Anterior cingulate cortex (tissue), 58 donors: ENCODE measurements around the gene PHYHIPL.

ENCODE experiments used
- DNase-seq, 58 donors: peaks; one replicate each; lab custom pipeline; 2025; lab: John Stamatoyannopoulos, UW

The PHYHIPL gene

DNA sequence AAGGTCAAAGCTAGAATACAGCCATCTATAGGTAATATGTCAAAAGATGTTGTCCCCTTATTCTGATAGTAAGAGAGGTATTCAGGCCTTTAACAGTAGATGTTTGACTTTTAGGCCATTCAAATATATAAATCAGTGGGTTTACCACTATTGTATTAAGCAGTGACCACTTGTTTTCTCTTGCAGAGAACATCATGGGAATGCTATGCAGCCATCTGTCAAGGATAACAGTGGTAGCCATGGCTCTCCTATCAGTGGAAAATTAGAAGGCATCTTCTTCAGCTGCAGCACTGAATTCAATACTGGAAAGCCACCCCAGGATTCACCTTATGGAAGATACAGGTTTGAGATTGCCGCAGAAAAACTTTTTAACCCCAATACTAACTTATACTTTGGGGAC lies 68.4 kb downstream of the PHYHIPL start:
- no peak for DNase-seq

DNA sequence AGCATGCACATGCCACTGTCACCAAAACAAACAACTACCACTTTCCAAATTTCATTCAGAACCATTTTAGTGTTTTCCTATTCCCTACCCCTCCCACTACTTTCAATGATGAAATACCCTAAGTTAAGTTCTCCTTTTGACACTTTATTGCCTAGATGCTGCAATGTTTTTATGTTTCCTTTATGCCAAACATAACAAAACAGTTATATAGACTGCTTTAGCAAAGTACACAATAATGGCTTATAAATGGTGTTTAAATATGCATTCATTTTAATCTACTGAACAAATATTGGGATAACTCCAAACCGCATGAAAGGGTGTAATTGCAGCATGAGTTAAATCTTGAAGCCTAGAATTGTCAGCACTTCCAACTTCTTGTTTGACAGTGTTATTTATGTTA lies 69.2 kb downstream of the PHYHIPL start:
- DNase-seq: no peak

DNA sequence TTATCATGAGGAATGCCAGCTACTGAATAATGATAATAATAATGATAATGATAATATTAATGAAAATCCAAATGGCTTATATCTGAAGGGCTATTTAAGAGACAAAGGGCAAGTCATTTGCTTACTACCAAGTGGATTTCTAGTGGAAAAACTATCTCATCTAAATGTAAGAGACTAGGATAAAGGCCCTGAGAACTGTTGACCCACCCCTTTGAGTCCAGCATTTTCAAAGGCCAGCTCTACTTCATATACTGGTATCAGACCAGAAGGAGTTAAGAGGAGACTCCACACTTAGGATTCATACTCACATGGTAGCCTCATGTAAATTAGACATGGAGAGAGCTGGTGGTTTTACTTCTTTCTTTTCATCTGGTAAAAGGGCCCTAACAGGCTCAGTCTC lies 76.0 kb downstream of the PHYHIPL start:
- DNase-seq: no peak

DNA sequence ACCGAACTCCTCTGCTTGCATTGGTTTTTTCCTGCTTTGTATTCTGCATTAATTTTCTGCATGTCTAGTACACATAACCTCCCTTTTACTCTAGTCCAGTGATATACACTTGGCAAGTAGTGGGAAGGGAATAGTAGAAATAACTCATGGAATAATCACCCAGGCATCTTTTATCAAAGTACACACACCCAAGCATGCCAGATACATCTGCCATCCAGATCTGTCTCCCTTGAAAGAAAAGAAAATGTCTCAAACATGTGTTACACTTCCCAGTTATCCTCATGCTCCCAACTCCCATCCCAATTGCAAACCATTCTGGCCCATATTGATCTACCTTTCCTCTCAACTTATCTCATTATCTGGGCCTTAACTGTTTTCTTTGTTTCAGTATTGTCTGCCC lies 79.0 kb downstream of the PHYHIPL start:
- no peak for DNase-seq

DNA sequence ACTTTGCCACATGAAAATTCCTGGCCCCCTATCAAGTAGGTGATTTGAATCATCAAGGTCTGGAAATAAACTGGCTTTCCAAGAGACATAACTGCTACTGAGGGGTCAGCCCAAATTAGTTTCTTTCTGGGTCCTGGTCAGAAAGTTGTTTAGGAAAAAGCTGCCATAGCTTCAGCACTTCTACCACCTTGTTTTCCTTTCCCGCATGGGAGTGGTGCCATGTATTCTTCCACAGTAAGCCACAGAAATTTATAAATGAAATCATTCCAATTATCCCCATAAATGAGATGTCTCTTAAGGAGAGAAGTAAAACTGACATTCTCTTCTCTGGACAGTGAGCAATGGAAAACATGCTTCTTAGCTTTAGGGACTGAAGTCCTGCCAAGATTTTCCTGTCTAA lies 80.8 kb downstream of the PHYHIPL start:
- DNase-seq: no peak

DNA sequence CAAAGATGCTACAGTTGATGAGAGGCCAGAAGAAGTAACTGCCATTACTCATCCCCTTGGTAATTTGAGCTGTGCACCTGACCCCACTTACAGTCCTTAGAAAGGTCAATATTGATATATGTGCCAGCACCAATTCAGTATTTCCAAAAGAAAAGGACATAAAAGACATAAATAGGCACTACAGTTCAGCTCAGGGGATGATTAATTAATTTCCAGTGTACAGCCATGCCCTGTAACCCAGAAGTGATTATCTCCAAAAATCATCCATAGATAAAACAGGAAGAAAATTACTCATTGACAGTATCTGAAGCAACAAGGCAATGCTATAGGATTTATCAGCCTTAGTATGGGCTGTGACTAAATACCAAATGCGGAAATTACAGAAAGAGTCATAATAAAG lies 82.4 kb downstream of the PHYHIPL start:
- DNase-seq: no peak

DNA sequence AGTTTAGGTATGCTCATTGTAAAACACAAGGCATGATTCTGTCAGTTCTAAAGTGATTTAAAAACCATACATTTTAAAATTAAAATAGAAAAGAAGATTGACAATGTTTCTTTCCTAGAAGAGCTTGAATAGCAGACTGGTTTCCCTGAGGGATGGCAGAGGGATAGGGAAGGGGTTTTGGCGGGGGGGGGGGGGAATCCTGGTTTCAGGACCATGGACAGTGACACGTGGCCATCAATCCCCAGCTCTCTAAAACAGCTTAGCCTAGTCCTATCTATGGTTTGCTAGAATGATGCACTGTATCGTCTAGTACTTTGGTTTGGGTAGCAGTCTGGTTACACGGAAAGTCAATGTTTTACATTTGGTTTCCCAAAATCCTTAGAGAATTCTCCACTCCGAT lies 88.7 kb downstream of the PHYHIPL start:
- no peak for DNase-seq

DNA sequence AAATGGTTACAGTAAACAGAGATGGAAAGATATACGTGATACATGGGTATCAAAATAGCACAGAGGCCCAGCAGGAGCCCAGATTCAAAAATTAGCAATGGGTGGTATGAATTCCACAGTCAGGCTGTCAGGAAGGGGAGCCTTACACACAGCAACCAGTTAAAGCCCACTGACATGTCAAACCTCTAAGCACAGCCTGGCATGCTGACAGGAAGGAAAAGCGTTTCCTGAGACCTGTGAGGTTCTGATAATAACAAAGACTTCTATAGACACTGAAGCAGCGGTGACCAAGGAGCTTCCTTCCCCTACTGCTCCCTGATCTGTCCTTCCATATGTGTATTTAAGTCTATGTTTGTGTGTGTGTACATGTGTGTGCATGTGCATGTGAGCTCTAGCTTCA lies 89.9 kb downstream of the PHYHIPL start:
- DNase-seq: no peak

DNA sequence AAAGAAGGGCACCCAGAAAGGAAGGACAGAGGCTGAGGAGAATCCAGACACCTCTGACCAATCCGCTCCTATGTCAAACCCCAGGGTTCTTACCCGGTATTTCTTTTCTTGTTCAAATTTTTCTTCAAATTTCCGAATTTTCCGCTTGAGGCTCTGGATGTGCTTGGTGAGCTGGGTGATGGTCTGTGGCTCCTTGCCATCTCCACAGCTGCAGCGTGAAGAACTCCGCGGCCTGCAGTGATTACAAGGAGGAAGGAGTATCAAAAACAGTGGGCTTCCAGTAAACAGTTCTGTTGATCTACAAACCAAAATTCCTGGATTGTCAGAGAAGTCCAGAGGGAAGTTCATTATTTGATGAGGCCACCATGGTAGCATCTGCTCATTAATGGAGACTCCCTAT lies 92.0 kb downstream of the PHYHIPL start:
- no peak for DNase-seq

DNA sequence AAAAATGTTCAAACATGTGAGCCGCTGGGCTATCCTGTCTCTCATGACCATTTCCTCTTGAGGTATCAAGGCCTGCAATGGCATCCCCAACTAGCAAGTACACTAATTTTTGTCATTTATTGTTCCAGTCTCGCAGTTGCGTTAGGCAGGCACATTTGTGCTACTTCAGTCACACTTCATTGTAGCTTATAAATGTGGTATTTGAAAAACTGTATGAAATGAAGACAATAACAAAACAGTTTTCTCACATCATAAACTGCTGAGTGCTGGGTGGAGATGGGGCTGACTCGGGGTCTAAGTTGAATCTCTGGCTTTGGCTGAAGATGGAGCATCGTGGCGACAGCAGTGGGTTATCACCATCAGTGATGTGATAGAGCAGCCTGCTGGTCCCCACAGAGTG lies 93.2 kb downstream of the PHYHIPL start:
- no peak for DNase-seq

DNA sequence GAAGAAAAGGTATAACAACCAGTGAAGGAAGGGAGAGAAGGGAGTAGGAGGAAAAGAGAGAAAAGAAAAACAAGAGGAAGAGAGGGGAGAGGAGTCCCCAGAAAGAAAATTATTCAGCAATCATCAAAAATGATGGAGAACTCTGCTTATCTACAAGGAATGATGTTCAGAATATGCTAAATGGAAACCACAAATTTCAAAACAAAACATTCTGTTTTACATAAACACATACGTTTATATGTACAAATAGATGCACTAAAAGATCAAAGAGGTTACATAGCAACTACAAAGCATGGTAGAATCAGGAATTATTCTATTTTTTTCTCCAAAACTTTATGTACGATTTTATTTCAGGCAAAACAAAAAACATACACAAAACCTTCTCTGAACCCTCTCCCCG lies 94.0 kb downstream of the PHYHIPL start:
- no peak for DNase-seq

DNA sequence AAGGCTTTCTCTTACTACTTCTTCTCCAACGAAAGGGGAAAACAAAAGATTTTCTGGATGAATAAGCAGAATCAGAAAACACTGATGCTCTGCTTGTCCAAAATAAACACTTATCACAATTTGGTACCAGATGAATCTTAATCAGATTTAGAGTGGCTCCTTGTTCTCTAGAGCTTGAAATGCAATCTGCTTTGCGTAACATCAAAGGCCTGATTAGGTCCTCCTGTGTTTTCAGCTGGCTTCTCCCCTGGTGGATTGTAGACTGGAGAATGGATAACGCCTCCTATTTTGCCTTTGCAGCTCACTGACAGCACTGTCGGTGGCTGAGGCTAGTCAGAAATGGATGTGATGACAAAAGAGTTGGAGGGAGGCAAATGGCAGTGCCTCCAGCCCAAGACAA lies 94.7 kb downstream of the PHYHIPL start:
- DNase-seq: no peak

DNA sequence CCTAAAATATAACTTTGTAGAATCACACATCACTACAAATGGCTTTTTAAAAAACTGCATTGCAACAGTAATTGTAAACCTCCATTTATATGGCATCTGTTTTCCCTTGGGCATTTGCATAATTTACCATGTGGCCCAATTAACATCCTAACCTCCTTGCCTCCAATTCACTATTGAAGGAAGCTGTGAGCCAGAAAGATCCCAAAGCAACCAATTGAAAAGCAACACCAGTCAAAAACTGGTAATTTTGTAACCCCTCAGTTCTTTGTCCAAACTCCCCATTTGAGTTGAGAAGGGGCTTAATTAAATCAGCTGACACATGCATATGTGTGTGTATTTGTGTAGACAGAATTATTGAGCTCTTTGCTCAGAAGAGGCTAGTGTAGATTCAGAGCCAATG lies 95.6 kb downstream of the PHYHIPL start:
- DNase-seq: peak in 1 of 58 donors; percentile 39

DNA sequence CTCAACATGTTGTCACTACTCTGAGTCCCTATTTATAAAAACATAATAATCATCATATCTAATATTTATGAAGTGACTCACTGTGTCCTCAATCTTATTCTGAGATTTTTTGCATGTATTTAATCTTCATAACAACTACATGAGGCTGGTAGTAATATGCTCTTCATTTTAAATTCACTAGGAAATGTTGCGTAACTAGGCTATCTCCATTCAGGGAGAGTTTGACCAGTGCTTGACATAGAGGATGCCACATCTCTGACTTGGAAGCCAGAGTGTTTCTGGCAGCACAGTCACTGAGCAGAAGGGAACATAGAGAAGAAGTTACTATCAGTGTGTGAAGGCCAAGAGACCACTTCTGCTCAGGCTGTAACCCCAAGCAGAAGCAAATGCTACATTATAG lies 97.0 kb downstream of the PHYHIPL start:
- peak in 1 of 58 donors; percentile 10 for DNase-seq

DNA sequence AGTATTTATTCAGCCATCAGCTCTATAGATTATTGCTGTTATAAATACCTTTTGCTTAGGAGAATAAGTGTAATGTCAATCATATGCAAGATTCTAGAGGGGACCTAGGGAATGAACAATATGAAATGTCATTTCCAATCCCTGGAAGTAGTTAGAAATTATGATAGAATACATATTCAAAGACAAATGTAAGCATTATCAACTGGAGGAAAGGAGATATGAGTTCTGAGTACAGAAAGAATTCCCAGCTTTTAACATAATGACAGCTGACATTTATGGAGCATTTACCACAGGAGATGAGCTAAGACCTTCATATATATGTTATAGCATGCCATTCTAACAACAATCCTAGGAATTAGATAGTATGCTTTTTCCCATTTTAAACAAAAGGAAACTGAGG lies 99.7 kb downstream of the PHYHIPL start:
- DNase-seq: no peak

DNA sequence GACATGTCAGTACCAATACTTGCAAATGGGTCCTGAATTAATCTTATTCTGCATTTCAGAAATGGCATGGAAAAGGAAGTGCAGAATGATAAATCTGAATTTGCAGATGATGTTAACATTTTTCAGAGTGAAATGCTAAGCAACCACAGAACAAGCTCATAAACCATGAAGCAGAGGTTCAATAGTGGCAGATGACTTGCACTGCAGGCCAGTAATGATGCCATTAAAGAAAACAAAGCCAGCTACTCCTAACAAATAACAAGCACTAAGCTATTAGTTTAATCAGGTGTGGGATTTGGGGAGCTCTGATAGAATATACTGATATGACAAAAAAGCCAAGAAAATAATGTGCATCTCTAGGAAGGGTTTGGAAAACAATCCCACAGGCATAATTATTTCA lies 100.5 kb downstream of the PHYHIPL start:
- no peak for DNase-seq

DNA sequence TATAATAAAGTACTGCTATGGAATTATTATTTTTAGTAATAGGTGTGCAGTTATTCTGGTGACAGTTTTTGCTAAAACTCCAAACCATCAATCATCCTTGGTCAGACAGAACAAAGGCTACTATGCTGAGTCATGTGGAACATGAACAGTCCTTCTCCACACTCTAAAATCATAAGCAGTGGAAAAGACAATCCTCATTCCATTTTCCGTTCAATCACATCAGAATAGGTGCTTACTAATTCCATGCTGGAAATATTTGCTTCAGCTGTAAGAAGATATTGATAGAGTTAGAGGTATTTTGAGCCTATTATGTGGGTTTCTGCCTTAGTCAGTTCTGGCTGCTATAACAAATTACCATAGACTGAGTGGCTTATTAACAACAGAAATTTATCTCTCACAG lies 103.0 kb downstream of the PHYHIPL start:
- DNase-seq: no peak

DNA sequence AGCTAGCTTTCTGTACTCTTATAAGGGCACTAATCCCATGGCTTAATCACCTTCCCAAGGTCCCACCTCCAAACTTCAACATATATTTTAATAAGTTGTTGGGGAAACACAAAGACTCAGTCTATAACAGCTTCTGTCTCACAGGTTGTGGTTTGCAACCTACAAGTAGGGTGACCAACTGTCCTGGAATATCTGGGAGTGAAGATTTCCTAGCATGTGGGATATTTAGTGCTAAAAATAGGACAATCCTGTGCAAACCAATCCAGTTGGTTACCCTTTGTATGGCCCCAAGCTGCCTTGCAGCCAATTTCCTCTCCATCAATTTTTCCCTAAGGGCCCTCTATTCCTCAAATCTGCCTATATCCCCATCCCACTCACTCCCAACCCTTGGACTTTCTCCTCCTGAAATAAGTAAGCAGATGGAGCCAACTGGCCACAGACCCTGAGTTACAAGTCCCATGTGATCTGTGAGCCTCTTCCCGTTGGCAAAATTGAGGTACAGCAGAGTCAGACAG lies 103.6 kb downstream of the PHYHIPL start:
- DNase-seq: no peak

DNA sequence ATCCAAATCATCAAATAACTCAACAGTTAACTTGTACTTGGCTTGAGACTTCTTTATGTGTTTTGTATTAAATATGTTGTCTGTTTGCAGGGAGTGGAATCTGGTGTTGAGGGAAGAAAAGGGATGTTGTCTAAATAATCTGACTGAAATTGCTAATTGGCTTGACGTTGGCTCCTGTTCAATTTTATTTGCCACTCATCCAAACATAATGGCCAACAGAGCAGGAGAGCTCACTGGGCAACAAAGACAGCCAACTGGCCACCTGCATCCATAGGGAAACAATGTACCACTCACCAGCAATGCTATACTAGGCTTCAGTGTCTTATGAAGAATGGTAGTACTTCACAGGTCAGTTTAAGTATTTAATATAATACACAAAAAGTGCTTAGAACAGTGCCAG lies 105.4 kb downstream of the PHYHIPL start:
- peak in 6 of 58 donors; percentile 24 to 61 (median 34) for DNase-seq

DNA sequence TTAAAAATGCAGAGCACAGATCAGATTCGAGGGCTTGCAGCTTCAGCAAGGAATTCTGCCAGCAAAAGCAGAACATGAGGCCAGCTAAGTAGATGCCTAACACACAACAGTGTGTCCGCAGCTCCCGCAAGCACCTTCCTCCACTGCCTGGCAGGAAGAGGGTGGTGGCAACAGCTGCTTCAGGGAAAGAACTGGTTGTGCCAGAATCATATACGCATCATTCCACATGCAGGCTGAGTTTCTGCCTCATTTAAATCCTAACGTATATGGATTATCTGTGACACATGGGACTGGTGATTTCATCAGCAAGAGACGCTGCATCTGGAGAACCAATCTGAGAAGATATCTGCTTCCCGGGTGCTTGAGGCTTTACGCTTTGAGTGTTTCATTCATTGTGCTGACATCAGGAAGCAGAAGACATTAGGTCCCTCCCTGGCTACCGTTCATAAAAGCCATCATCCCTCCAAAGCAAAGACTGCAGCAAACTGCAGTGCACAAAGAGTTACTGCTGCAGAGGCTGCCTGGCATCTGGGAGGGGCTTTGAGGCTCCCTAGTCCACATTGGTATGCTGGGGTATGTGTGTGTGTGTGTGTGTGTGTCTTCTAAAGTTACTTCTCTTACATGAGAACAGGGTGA lies 107.1 kb downstream of the PHYHIPL start:
- peak in 46 of 58 donors; percentile 12 to 85 (median 50) for DNase-seq

DNA sequence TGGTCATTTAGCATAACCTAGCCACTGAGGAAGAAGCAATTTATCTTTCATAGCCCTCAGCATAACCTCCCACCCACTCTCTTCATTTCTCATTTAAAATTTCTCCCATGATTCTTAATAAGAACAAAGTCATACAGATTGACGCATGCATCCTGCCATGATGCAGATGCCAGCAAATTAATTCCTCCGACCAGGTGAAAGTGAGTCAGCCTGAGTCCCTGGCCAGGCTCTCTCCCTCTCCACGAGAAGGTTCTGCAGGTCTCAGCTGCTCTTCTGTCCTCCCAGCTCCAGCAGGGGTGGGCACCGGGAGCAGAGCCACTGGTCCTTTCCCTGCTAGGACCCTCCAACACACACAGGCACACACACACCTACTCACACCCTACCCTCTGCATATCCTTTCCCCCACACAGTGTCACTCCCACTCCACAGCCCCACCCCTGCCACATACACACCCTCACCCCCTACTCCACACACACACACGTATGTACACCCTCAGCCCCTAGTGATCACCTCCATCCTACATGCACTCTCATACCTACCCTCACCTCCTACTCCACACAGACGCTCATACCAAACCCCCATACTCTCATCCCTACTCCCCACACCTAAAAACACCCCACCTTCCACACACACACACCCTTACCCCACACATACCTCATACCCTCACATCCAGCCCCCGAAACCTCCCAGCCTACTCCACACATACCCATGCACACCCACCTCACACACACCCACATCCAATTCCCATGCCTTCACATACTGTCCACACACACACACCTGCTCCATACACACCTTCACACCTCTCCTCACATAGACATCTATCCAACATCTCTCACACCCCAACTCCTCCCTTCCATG lies 107.9 kb downstream of the PHYHIPL start:
- DNase-seq: peak in 2 of 58 donors; percentile 6 to 18

DNA sequence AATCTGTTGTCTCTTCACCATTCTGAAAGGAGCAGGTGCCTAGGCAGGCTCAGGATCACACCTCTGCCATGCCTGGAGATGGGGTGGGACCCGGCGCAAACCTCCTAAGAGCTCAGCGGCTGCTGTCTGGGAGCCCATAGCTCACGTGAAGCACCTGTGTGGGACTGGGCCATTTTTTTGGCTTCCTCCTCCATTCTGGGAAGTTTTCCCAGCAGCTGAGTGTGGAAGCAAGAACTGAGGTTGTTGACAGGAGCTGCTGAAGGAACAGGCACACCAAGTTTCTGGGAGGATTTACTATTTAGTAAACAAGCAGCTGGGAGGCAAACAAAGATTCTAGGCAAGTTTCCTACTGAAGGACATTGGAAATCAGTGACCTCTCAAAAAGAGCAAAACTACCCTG lies 108.6 kb downstream of the PHYHIPL start:
- peak in 16 of 58 donors; percentile 8 to 75 (median 35) for DNase-seq
